NOMO-1 treated with dmso at 0.1 percent for 144 hours (cell line): ENCODE data around the gene FOXO6.

Experiments used
- DNase-seq: peaks from one replicate; lab custom pipeline; 2025; ENCODE audit not compliant: unreplicated experiment; lab: John Stamatoyannopoulos, UW

Gene FOXO6

GRCh38 chr1:41423511-41424191 is 62.4 kb downstream of the FOXO6 start:
- no peak for DNase-seq

GRCh38 chr1:41424581-41425118 is 63.4 kb downstream of the FOXO6 start:
- no peak for DNase-seq

GRCh38 chr1:41425369-41425768 is 64.1 kb downstream of the FOXO6 start:
- no peak for DNase-seq

GRCh38 chr1:41426201-41426890 is 65.1 kb downstream of the FOXO6 start:
- DNase-seq, result no peak

GRCh38 chr1:41427122-41427913 is 66.1 kb downstream of the FOXO6 start:
- no peak for DNase-seq

- peak; percentile 60 for DNase-seq
These were observed 66.9 kb downstream of the FOXO6 start for GRCh38 chr1:41427916-41428737.

GRCh38 chr1:41428738-41429640 is 67.8 kb downstream of the FOXO6 start:
- DNase-seq, result no peak

- DNase-seq, result no peak
These were observed 68.4 kb downstream of the FOXO6 start for GRCh38 chr1:41429641-41430035.

DNA sequence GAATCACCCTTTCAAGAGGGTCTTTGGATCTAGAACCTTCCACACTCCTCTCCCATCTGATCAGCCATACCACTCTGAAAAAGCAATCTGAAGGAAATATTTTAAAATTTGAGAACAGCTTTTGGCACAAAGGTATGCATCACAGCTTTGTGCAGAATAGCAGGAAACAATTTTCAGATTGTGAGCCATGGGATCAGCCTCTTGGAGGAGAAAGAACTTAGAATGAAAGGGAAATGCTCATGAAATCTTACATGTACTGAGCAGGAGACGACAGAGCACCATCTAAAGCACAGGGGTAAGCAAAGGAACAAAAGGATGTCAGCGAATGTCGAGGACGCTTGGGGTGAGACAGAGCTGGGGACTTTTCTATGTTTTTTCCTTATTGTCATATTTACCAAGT is 68.8 kb downstream of the FOXO6 start:
- no peak for DNase-seq

DNA sequence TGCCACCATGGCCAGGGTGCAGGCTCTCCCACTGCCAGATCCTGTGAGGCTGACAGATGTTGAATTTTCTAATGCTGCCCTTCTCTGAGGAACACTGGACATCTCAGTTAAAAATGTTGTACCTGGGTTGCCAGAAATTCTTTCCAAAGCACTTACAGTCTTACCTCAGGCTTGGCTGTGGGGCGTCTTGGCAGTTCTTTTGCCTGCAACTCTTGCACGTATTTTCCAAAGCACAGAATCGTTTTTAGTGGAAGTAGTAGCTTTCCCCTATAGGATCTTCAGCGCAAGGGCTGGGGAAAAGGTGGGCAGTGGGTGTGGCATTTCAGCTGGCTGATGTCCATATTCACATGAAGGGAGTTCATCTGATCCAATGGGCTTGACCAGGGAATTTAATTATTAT is 69.3 kb downstream of the FOXO6 start:
- DNase-seq, result no peak

GRCh38 chr1:41431490-41432350 is 70.5 kb downstream of the FOXO6 start:
- DNase-seq, result no peak
